Measurements from ENCODE around the gene KRT4. TPM values are rescaled to one million over a fixed set of nuclear protein-coding genes. Genes with fewer than 3 reads are reported as not detected.

KRT4 gene
- total RNA-seq, 2 experiments from 2014 or later = 0.11 to 0.16 TPM

GRCh38 chr12:52809166-52809565, 4.8 kb downstream of the KRT4 start:
- Mint-ChIP-seq H3K4me3 (no peak overlapping the region), H3K27me3 (peaks cover 1% of the 10 kb centered on the region), H3K4me1 (ENCODE audit: low read depth) (no peaks in the 10 kb centered on the region), H3K9me3 (no peaks in the 10 kb centered on the region), H3K27ac (no peak overlapping the region), H3K36me3 (ENCODE audit: low read depth) (no peaks in the 10 kb centered on the region)
- ChIA-PET POLR2A (no interaction called here), CTCF (no interaction called here)
- DNase-seq (no peak), ATAC-seq (no peak)
- intact Hi-C loops (cut with micrococcal nuclease) = no loop called here
- TF ChIP-seq CTCF (IDR thresholded peaks at IDR 0.05) = no peak

- peaks cover 1% of the 10 kb centered on the region for H3K27me3 Mint-ChIP-seq
- no peak for DNase-seq
- TF ChIP-seq CTCF (IDR thresholded peaks at IDR 0.05) = no peak
- H3K4me3 Mint-ChIP-seq = no peak overlapping the region
- ChIA-PET CTCF (interaction anchor here (1.0 kb wide), 1 partner anchor 72 kb away, joined by 3 read pairs; no protein-coding TSS in a partner anchor), POLR2A (no interaction called here)
- no peaks in the 10 kb centered on the region for H3K36me3 Mint-ChIP-seq (ENCODE audit: low read depth)
- ATAC-seq = no peak
- H3K9me3 Mint-ChIP-seq = no peaks in the 10 kb centered on the region
- H3K27ac Mint-ChIP-seq = no peak overlapping the region
- intact Hi-C loops (cut with micrococcal nuclease) = no loop called here
- no peaks in the 10 kb centered on the region for H3K4me1 Mint-ChIP-seq (ENCODE audit: low read depth)
These were observed 5.2 kb downstream of the KRT4 start for GRCh38 chr12:52808573-52809160.

GRCh38 chr12:52807544-52808470, 6.1 kb downstream of the KRT4 start:
- Mint-ChIP-seq H3K36me3 (ENCODE audit: low read depth) (no peaks in the 10 kb centered on the region), H3K27ac (no peak overlapping the region), H3K9me3 (no peaks in the 10 kb centered on the region), H3K4me3 (no peak overlapping the region), H3K27me3 (peaks cover 1% of the 10 kb centered on the region), H3K4me1 (ENCODE audit: low read depth) (no peaks in the 10 kb centered on the region)
- POLR2A ChIA-PET = no interaction called here
- ATAC-seq (no peak), DNase-seq (no peak)
- intact Hi-C loops (cut with micrococcal nuclease) = no loop called here
- CTCF ChIA-PET = interaction anchor here (1.0 kb wide), 1 partner anchor 73 kb away, joined by 3 read pairs; no protein-coding TSS in a partner anchor
- no peak for TF ChIP-seq CTCF (IDR thresholded peaks at IDR 0.05)

GRCh38 chr12:52806821-52807543, 6.9 kb downstream of the KRT4 start:
- ChIA-PET POLR2A (no interaction called here), CTCF (interaction anchor here (1.2 kb wide), 1 partner anchor 78 kb away, joined by 3 read pairs; no protein-coding TSS in a partner anchor)
- intact Hi-C loops (cut with micrococcal nuclease) = no loop called here
- TF ChIP-seq CTCF (IDR thresholded peaks at IDR 0.05) = no peak
- H3K27me3 Mint-ChIP-seq = peaks cover 1% of the 10 kb centered on the region
- no peak overlapping the region for H3K4me3 Mint-ChIP-seq
- H3K4me1 Mint-ChIP-seq (ENCODE audit: low read depth) = no peaks in the 10 kb centered on the region
- H3K27ac Mint-ChIP-seq = no peak overlapping the region
- H3K9me3 Mint-ChIP-seq = no peaks in the 10 kb centered on the region
- H3K36me3 Mint-ChIP-seq (ENCODE audit: low read depth) = no peaks in the 10 kb centered on the region
- DNase-seq = no peak
- no peak for ATAC-seq
